Liver (tissue), 9 donors: Measurements from ENCODE around the gene MYOD1. TPM values are rescaled to one million over a fixed set of nuclear protein-coding genes. Genes with fewer than 3 reads are reported as not detected.

Source experiments
- DNase-seq: peaks from one replicate; pipeline ENCODE4 v3.0.0-alpha.2; 2017; ENCODE audit warnings: low spot score
- H3K27ac ChIP-seq, 2 donors: one replicate each; pipeline ENCODE4 v1.7.0; 2013; ENCODE audit warnings: inconsistent platforms in 2 of 2, low read length in 2 of 2, control low read depth in 1 of 2, low read depth in 1 of 2, mild to moderate bottlenecking in 1 of 2
- H3K27me3 ChIP-seq, 4 donors: one replicate each; pipeline versions ENCODE4 v1.6.1 to v1.7.0; 2013; ENCODE audit warnings: low read length in 3 of 4, inconsistent platforms in 1 of 4, mild to moderate bottlenecking in 1 of 4, moderate library complexity in 1 of 4; ENCODE audit not compliant: control insufficient read depth in 4 of 4, insufficient read depth in 4 of 4
- H3K36me3 ChIP-seq, 4 donors: one replicate each; pipeline versions ENCODE4 v1.6.1 to v1.7.0; 2013; ENCODE audit warnings: low read length in 3 of 4, mild to moderate bottlenecking in 3 of 4, low read depth in 1 of 4, moderate library complexity in 1 of 4; ENCODE audit not compliant: control insufficient read depth in 4 of 4, insufficient read depth in 3 of 4
- H3K4me1 ChIP-seq, 4 donors: one replicate each; pipeline versions ENCODE4 v1.6.1 to v1.7.0; 2013; ENCODE audit warnings: low read length in 3 of 4, mild to moderate bottlenecking in 3 of 4, moderate library complexity in 1 of 4; ENCODE audit not compliant: control insufficient read depth in 4 of 4, insufficient read depth in 4 of 4
- H3K4me3 ChIP-seq, 3 donors: one replicate each; pipeline versions ENCODE4 v1.6.1 to v1.7.0; 2013; ENCODE audit warnings: low read length in 3 of 3, control low read depth in 1 of 3, low read depth in 1 of 3, mild to moderate bottlenecking in 1 of 3
- H3K9ac ChIP-seq, 2 donors: one replicate each; pipeline ENCODE4 v1.7.0; 2013; ENCODE audit warnings: low read length in 2 of 2, mild to moderate bottlenecking in 2 of 2, moderate library complexity in 2 of 2, control low read depth in 1 of 2, low read depth in 1 of 2
- H3K9me3 ChIP-seq, 4 donors: one replicate each; pipeline versions ENCODE4 v1.6.1 to v1.7.0; 2013; ENCODE audit warnings: low read length in 3 of 4; ENCODE audit not compliant: control insufficient read depth in 4 of 4
- FOXA2 ChIP-seq: IDR thresholded peaks from 2 replicates; pipeline ENCODE4 v1.6.1; 2016; ENCODE audit warnings: antibody characterized with exemption
- GABPA ChIP-seq, 2 donors: IDR thresholded peaks in 1 of 2; conservative IDR thresholded peaks in 1 of 2; 2 replicates each; pipeline ENCODE4 v1.6.1; 2016; ENCODE audit warnings: antibody characterized with exemption in 2 of 2, mild to moderate bottlenecking in 1 of 2, moderate library complexity in 1 of 2
- HNF4A ChIP-seq, 2 donors: conservative IDR thresholded peaks; 2 replicates each; pipeline ENCODE4 v1.6.1; 2016; ENCODE audit warnings: antibody characterized with exemption in 2 of 2, mild to moderate bottlenecking in 2 of 2
- JUND ChIP-seq, 2 donors: IDR thresholded peaks; 2 replicates each; pipeline ENCODE4 v1.6.1; 2016; ENCODE audit warnings: antibody characterized with exemption in 2 of 2
- NR2F2 ChIP-seq: IDR thresholded peaks from 2 replicates; pipeline ENCODE4 v1.6.1; 2016; ENCODE audit warnings: antibody characterized with exemption
- RAD21 ChIP-seq, 2 donors: IDR thresholded peaks; 2 replicates each; pipeline ENCODE4 v1.6.1; 2016; ENCODE audit warnings: antibody characterized with exemption in 2 of 2, mild to moderate bottlenecking in 2 of 2
- REST ChIP-seq: IDR thresholded peaks from 2 replicates; pipeline ENCODE4 v1.6.1; 2016; ENCODE audit warnings: antibody characterized with exemption, mild to moderate bottlenecking
- RXRA ChIP-seq, 2 donors: IDR thresholded peaks; 2 replicates each; pipeline ENCODE4 v1.6.1; 2017 to 2018; ENCODE audit warnings: antibody characterized with exemption in 2 of 2, mild to moderate bottlenecking in 1 of 2
- SP1 ChIP-seq: IDR thresholded peaks from 2 replicates; pipeline ENCODE4 v1.6.1; 2018; ENCODE audit warnings: antibody characterized with exemption, mild to moderate bottlenecking
- TAF1 ChIP-seq: conservative IDR thresholded peaks from 2 replicates; pipeline ENCODE4 v1.6.1; 2016; ENCODE audit warnings: antibody characterized with exemption, mild to moderate bottlenecking
- YY1 ChIP-seq: IDR thresholded peaks from 2 replicates; pipeline ENCODE4 v1.6.1; 2016; ENCODE audit warnings: antibody characterized with exemption, mild to moderate bottlenecking
- WGBS: extraction: QIAGEN DNeasy Blood & Tissue Kit; methylation state at CpG from one replicate; pipeline ENCODE4 v1.1.7; 2013; 5-methylcytosine and 5-hydroxymethylcytosine counted together
- polyA plus RNA-seq, 2 donors: library from polyadenylated mRNA; stranded (reverse) in 1 of 2; unstranded in 1 of 2; fragments of 200-250 nt in 1 of 2; fragments of >200 nt in 1 of 2; fragmentation: Nextera tagmentation in 1 of 2; extraction: Ambion mirVana in 1 of 2; gene quantifications; one replicate each; pipeline versions ENCODE4 v1.2.1 to v1.2.3, GENCODE V29; 2013 to 2015
- total RNA-seq, 2 donors: library from RNA; depleted of rRNA; stranded (reverse); fragments of >200 nt; gene quantifications; one replicate each; pipeline ENCODE4 v1.2.3, GENCODE V29; 2014
- TF ChIP-seq, protein P1 (sequence below): IDR thresholded peaks from 2 replicates; pipeline ENCODE4 v1.6.1; 2016; ENCODE audit warnings: antibody characterized with exemption
- donor health status: healthy.
- donor health status: healthy.
- donor health status: healthy.
- donor health status: healthy.
- donor health status: healthy.

The MYOD1 gene
- total and polyA plus RNA-seq, 4 donors = not detected

DNA sequence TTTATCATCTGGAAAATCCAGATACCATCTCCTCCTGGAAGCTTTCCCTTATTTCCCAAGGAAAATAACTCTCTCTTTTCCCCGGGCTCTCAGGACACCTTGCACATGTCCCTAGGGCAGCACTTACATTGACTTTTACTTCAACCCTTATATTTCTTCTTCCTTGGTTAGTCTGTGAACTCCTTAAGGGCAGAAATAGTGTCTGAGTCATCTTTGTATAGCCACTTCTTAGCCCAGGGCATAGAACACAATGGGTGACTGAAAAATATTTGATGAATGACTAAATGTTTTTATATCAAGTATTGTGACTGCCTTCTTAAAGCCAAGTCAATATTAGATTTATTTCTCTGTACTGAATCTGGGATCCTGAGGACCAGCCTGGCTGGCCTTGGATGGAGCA is 45.4 kb upstream of the MYOD1 start (continued):
- TF ChIP-seq REST (no peak), RXRA (IDR thresholded peaks at IDR 0.05) (no peak), HNF4A (conservative IDR thresholded peaks at IDR 0.05) (no peak), GABPA (IDR thresholded peaks at IDR 0.05 in 1 of 2, conservative IDR thresholded peaks at IDR 0.05 in 1 of 2) (no peak), TAF1 (no peak)

- TF ChIP-seq FOXA2 = no peak
- no peak for TF ChIP-seq REST
- TF ChIP-seq, protein P1, sequence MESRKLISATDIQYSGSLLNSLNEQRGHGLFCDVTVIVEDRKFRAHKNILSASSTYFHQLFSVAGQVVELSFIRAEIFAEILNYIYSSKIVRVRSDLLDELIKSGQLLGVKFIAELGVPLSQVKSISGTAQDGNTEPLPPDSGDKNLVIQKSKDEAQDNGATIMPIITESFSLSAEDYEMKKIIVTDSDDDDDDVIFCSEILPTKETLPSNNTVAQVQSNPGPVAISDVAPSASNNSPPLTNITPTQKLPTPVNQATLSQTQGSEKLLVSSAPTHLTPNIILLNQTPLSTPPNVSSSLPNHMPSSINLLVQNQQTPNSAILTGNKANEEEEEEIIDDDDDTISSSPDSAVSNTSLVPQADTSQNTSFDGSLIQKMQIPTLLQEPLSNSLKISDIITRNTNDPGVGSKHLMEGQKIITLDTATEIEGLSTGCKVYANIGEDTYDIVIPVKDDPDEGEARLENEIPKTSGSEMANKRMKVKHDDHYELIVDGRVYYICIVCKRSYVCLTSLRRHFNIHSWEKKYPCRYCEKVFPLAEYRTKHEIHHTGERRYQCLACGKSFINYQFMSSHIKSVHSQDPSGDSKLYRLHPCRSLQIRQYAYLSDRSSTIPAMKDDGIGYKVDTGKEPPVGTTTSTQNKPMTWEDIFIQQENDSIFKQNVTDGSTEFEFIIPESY = no peak
- TF ChIP-seq NR2F2 = no peak
- no peak for TF ChIP-seq SP1
- no peak for DNase-seq
- Histone ChIP-seq H3K36me3 (no peaks in the 10 kb centered on the region), H3K4me3 (no peak overlapping the region), H3K4me1 (no peaks in the 10 kb centered on the region), H3K27ac (no peak overlapping the region), H3K27me3 (peaks cover 0 to 9% (median under 1%) of the 10 kb centered on the region in 4 donors), H3K9me3 (no peaks in the 10 kb centered on the region), H3K9ac (no peak overlapping the region)
These were observed 36.5 kb upstream of the MYOD1 start for GRCh38 chr11:17682848-17683247.

DNA sequence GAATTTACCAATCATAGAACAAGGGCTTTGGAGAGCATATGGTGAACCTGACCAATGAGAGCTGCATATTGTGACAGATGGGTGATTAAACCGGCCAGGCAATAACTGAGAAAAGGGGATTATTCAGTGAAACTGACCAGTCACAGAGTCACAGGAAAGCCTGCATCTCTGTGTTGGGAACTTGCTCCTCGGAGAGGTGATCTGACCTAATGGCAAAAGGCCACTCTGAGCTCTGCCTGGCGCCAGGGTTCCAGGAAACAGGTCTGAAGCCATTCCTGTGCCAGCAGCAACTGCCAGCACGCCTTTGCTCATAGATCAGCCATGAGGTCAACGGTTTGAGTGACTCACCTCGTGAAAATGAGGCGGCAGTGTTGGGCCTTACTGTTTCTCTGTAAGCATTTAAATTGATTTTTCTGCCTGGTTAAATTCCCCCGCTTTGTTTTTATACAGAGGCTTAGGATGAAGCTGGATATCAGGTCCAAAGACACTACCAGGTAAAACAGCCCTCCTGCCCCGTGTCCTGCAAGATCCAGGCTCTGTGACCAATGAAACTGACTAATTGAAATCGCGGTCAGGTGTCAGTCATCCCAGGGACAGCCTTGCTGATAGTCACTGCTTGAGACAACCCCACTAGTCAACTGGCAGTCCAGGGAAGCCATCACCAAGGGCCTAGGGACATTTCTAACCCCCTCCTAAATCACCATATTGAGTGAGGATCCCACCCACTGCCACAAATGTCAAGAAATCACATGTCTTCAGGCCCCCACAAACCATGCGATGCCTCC is 35.8 kb upstream of the MYOD1 start:
- Histone ChIP-seq H3K36me3 (no peaks in the 10 kb centered on the region), H3K4me3 (no peak overlapping the region), H3K9me3 (no peaks in the 10 kb centered on the region), H3K27me3 (peaks cover 0 to 9% (median under 1%) of the 10 kb centered on the region in 4 donors), H3K4me1 (no peaks in the 10 kb centered on the region), H3K27ac (no peak overlapping the region), H3K9ac (no peak overlapping the region)
- WGBS = 51% methylated on average over 12 of the region's 12 CpGs
- TF ChIP-seq RAD21 (IDR thresholded peaks at IDR 0.05) (no peak), RXRA (IDR thresholded peaks at IDR 0.05) (peak in 1 of 2 donors; percentile 59), TAF1 (no peak), YY1 (peak; percentile 22), JUND (IDR thresholded peaks at IDR 0.05) (peak in 1 of 2 donors; percentile 82), HNF4A (conservative IDR thresholded peaks at IDR 0.05) (peak in 1 of 2 donors; percentile 37)
- TF ChIP-seq, protein P1 = no peak
- DNase-seq = no peak
